Astrocyte of the cerebellum (primary cell): ENCODE data around the gene FOSL1.
A peak's percentile ranks its signal among the peaks of the same experiment; 100 is the strongest.

ENCODE experiments used
- DNase-seq: peaks from one replicate; pipeline ENCODE4 v3.0.0-alpha.2; 2011; ENCODE audit warnings: low read depth
- H3K4me3 ChIP-seq: 2 replicates; pipeline ENCODE4 v1.5.1; 2011; ENCODE audit warnings: mild to moderate bottlenecking, low read depth, low read length, moderate library complexity
- CTCF ChIP-seq: IDR thresholded peaks from 2 replicates; pipeline ENCODE4 v1.5.1; 2012; ENCODE audit warnings: low read length, low read depth, moderate library complexity, mild to moderate bottlenecking; ENCODE audit errors: missing control alignments
- in situ Hi-C: cut with HindIII; loops from 2 replicates; pipeline ENCODE4 v1.10.0; 2017; ENCODE audit warnings: low sequenced_read_pairs

Gene FOSL1

GRCh38 chr11:65861165-65861505 lies 39.1 kb downstream of the FOSL1 start:
- no peak for DNase-seq
- peak overlapping the region; percentile 96 for H3K4me3 ChIP-seq
- TF ChIP-seq CTCF: no peak
- in situ Hi-C loops: no loop called here

- peak; percentile 91 for TF ChIP-seq CTCF
- H3K4me3 ChIP-seq: peak within 1 kb of the TSS; percentile 96
- in situ Hi-C loops: no loop called here
- DNase-seq: peak; percentile 97
Observed at GRCh38 chr11:65860278-65861164, 39.7 kb downstream of the FOSL1 start, which contains the start of gene MUS81. MUS81 (plus strand) TSS chr11:65860433; CDS start chr11:65860754, 321 bp downstream.

- in situ Hi-C loops: no loop called here
- DNase-seq: no peak
- TF ChIP-seq CTCF: no peak
- H3K4me3 ChIP-seq: peak overlapping the region; percentile 96
Observed at GRCh38 chr11:65859812-65860277, 40.3 kb downstream of the FOSL1 start.

GRCh38 chr11:65859095-65859811 lies 40.9 kb downstream of the FOSL1 start:
- in situ Hi-C loops: no loop called here
- peak; percentile 27 for TF ChIP-seq CTCF
- peak overlapping the region; percentile 96 for H3K4me3 ChIP-seq
- DNase-seq: peak; percentile 97

- H3K4me3 ChIP-seq: peak overlapping the region; percentile 96
- in situ Hi-C loops: no loop called here
- no peak for TF ChIP-seq CTCF
- no peak for DNase-seq
Observed at GRCh38 chr11:65858681-65859087, 41.5 kb downstream of the FOSL1 start.

- in situ Hi-C loops: no loop called here
Observed at GRCh38 chr11:65857853-65858680, 42.1 kb downstream of the FOSL1 start, which contains the start of gene CFL1. CFL1 (minus strand) TSS chr11:65858180; CDS start chr11:65858099, 81 bp downstream.

More at GRCh38 chr11:65857853-65858680, 42.1 kb downstream of the FOSL1 start, which contains the start of gene CFL1:
- TF ChIP-seq CTCF: no peak
- peak; percentile 92 for DNase-seq
- peak within 1 kb of the TSS; percentile 96 for H3K4me3 ChIP-seq
